ENCODE data around the gene PDCD10. TPM values are rescaled to one million over a fixed set of nuclear protein-coding genes. Genes with fewer than 3 reads are reported as not detected.

The PDCD10 gene
- total RNA-seq = 53.0 and 65.2 TPM in 2 replicates

GRCh38 chr3:167734498-167735232 lies at the start of gene PDCD10:
TSS of gene PDCD10 (minus strand) at chr3:167734892. CDS start at chr3:167720157, 14,735 bp downstream.

GRCh38 chr3:167735233-167736138 lies 794 bp upstream of the PDCD10 start, which contains the start of gene SERPINI1:
TSS of gene SERPINI1 (plus strand) at chr3:167735721. CDS start at chr3:167789129, 53,408 bp downstream.

GRCh38 chr3:167653760-167654159 lies 80.9 kb downstream of the PDCD10 start, which contains the start of gene WDR49:
TSS of gene WDR49 (minus strand) at chr3:167653942. CDS start at chr3:167653425, 517 bp downstream.

Other genes with a start within 250 kb of the PDCD10 start
- not detected in 2 replicates for gene WDR49, start 81.0 kb downstream of the PDCD10 start, total RNA-seq
- gene SERPINI1, start 829 bp upstream of the PDCD10 start, total RNA-seq = 0.40 and 1.4 TPM in 2 replicates

Data from mammary microvascular endothelial cell (primary cell).